OCI-LY1 (cell line): ENCODE data around the gene PTP4A1.

ENCODE experiments used
- H2AFZ ChIP-seq: fragments of 200-600 bp; sonication (generic), shearing (Covaris generic); 2 replicates; pipeline ENCODE4 v1.6.0; 2014; ENCODE audit warnings: antibody characterized with exemption, mild to moderate bottlenecking, low read length
- H3F3A ChIP-seq: fragments of 200-600 bp; sonication (generic), shearing (Covaris generic); 2 replicates; pipeline ENCODE4 v1.6.0; 2014; ENCODE audit warnings: mild to moderate bottlenecking, antibody characterized with exemption, low read length, moderate library complexity; ENCODE audit not compliant: insufficient read depth
- H3K27ac ChIP-seq: fragments of 200-600 bp; sonication (generic); 2 replicates; pipeline ENCODE4 v1.5.1; 2014; ENCODE audit warnings: low read length, mixed run types, mild to moderate bottlenecking, low read depth; ENCODE audit not compliant: poor library complexity, severe bottlenecking
- H3K27me3 ChIP-seq: fragments of 200-600 bp; sonication (generic); 2 replicates; pipeline ENCODE4 v1.6.0; 2014; ENCODE audit warnings: antibody characterized with exemption, mild to moderate bottlenecking, low read length, moderate library complexity; ENCODE audit not compliant: insufficient read depth
- H3K36me3 ChIP-seq: fragments of 200-600 bp; sonication (generic); 2 replicates; pipeline ENCODE4 v1.6.1; 2014; ENCODE audit warnings: mild to moderate bottlenecking, antibody characterized with exemption, low read length, moderate library complexity, mixed read lengths; ENCODE audit not compliant: insufficient read depth
- H3K4me1 ChIP-seq: fragments of 200-600 bp; sonication (generic); 2 replicates; pipeline ENCODE4 v1.5.1; 2014; ENCODE audit warnings: mild to moderate bottlenecking, low read length, moderate library complexity; ENCODE audit not compliant: insufficient read depth, severe bottlenecking
- H3K4me2 ChIP-seq: fragments of 200-600 bp; sonication (generic), shearing (Covaris generic); 2 replicates; pipeline ENCODE4 v1.6.1; 2014; ENCODE audit warnings: low read length
- H3K4me3 ChIP-seq: fragments of 200-600 bp; sonication (generic); 2 replicates; pipeline ENCODE4 v1.5.1; 2014; ENCODE audit warnings: low read length, low read depth, mild to moderate bottlenecking, mixed read lengths; ENCODE audit not compliant: poor library complexity, severe bottlenecking
- H3K79me2 ChIP-seq: fragments of 200-600 bp; shearing (Covaris generic); 2 replicates; pipeline ENCODE4 v1.6.1; 2016; ENCODE audit warnings: mixed run types, low read length, mixed read lengths; ENCODE audit not compliant: insufficient read depth
- H3K9ac ChIP-seq: fragments of 200-600 bp; sonication (generic), shearing (Covaris generic); 2 replicates; pipeline ENCODE4 v1.6.1; 2014; ENCODE audit warnings: mild to moderate bottlenecking, low read length, mixed read lengths
- H3K9me2 ChIP-seq: fragments of 200-600 bp; sonication (generic), shearing (Covaris generic); 2 replicates; pipeline ENCODE4 v1.6.1; 2014; ENCODE audit warnings: low read depth, mild to moderate bottlenecking, low read length, mixed read lengths
- H3K9me3 ChIP-seq: fragments of 200-600 bp; shearing (Covaris generic); 2 replicates; pipeline ENCODE4 v1.6.1; 2014; ENCODE audit warnings: low read length, mixed read lengths
- H4K20me1 ChIP-seq: fragments of 200-600 bp; sonication (generic), shearing (Covaris generic); 2 replicates; pipeline ENCODE4 v1.6.0; 2016; ENCODE audit warnings: mild to moderate bottlenecking, low read length; ENCODE audit not compliant: insufficient read depth
- CTCF ChIP-seq: fragments of 200-600 bp; sonication (generic), shearing (Covaris generic); IDR thresholded peaks from 2 replicates; pipeline ENCODE4 v1.5.1; 2017; ENCODE audit warnings: mild to moderate bottlenecking, antibody characterized with exemption, low read length, moderate library complexity, mixed read lengths
- EZH2 ChIP-seq: fragments of 200-600 bp; sonication (generic), shearing (Covaris generic); IDR thresholded peaks from 2 replicates; pipeline ENCODE4 v1.8.0; 2017; ENCODE audit warnings: borderline replicate concordance, mixed run types, mild to moderate bottlenecking, antibody characterized with exemption, low read length, moderate library complexity, mixed read lengths

The PTP4A1 gene

GRCh38 chr6:63580704-63580961 is 8.4 kb downstream of the PTP4A1 start:
- H3F3A ChIP-seq = no peaks in the 10 kb centered on the region
- H3K4me2 ChIP-seq = no peak overlapping the region
- H3K36me3 ChIP-seq = peaks cover 67% of the 10 kb centered on the region
- H3K9ac ChIP-seq = no peak overlapping the region
- H4K20me1 ChIP-seq = no peaks in the 10 kb centered on the region
- no peak overlapping the region for H2AFZ ChIP-seq
- peaks cover 12% of the 10 kb centered on the region for H3K79me2 ChIP-seq
- H3K9me3 ChIP-seq = no peaks in the 10 kb centered on the region
- H3K4me3 ChIP-seq = no peak overlapping the region
- no peaks in the 10 kb centered on the region for H3K9me2 ChIP-seq
- no peaks in the 10 kb centered on the region for H3K27me3 ChIP-seq
- no peak overlapping the region for H3K27ac ChIP-seq
- no peaks in the 10 kb centered on the region for H3K4me1 ChIP-seq
- TF ChIP-seq EZH2 (no peak), CTCF (no peak)

- Histone ChIP-seq H4K20me1 (no peaks in the 10 kb centered on the region), H3K27me3 (no peaks in the 10 kb centered on the region), H3K4me3 (no peak overlapping the region), H3K9ac (no peak overlapping the region), H3K9me3 (no peaks in the 10 kb centered on the region), H3K27ac (no peak overlapping the region), H3K4me2 (no peak overlapping the region), H2AFZ (no peak overlapping the region), H3K79me2 (peaks cover 3% of the 10 kb centered on the region; the same call in 1 of the 2 replicates), H3F3A (no peaks in the 10 kb centered on the region), H3K4me1 (no peaks in the 10 kb centered on the region), H3K36me3 (peaks cover 62% of the 10 kb centered on the region), H3K9me2 (no peaks in the 10 kb centered on the region)
- TF ChIP-seq CTCF = no peak
- no peak for TF ChIP-seq EZH2
These were observed 9.2 kb downstream of the PTP4A1 start for GRCh38 chr6:63581355-63582013.

GRCh38 chr6:63582579-63583231 is 10.4 kb downstream of the PTP4A1 start:
- H3K9me2 ChIP-seq = no peaks in the 10 kb centered on the region
- H4K20me1 ChIP-seq = no peaks in the 10 kb centered on the region
- H3K27ac ChIP-seq = no peak overlapping the region
- H3K9ac ChIP-seq = no peak overlapping the region
- no peaks in the 10 kb centered on the region for H3K79me2 ChIP-seq
- no peak overlapping the region for H2AFZ ChIP-seq
- H3K4me3 ChIP-seq = no peak overlapping the region
- H3K36me3 ChIP-seq = peaks cover 51% of the 10 kb centered on the region
- no peak overlapping the region for H3K4me2 ChIP-seq
- H3K27me3 ChIP-seq = no peaks in the 10 kb centered on the region
- no peaks in the 10 kb centered on the region for H3F3A ChIP-seq
- no peaks in the 10 kb centered on the region for H3K9me3 ChIP-seq
- no peaks in the 10 kb centered on the region for H3K4me1 ChIP-seq
- TF ChIP-seq EZH2 (no peak), CTCF (no peak)
